GM12878 (cell line): Measurements from ENCODE around the gene FGF11. TPM values are rescaled to one million over a fixed set of nuclear protein-coding genes. Genes with fewer than 3 reads are reported as not detected.

Experiments
- ATF7 ChIP-seq: fragments of 450-650 bp; IDR thresholded peaks from 2 replicates; pipeline ENCODE4 v1.6.1; 2016; ENCODE audit warnings: low read depth, mild to moderate bottlenecking
- CREB1 ChIP-seq: IDR thresholded peaks from 2 replicates; pipeline ENCODE4 v1.6.1; 2012; ENCODE audit warnings: low read depth, mild to moderate bottlenecking, inconsistent platforms
- EP300 ChIP-seq, 2 experiments: fragments of 150-350 bp in 1 of 2; IDR thresholded peaks; 2 replicates each; pipeline ENCODE4 v1.6.1; 2011 to 2012; ENCODE audit warnings: low read depth in 2 of 2, low read length in 2 of 2, borderline replicate concordance in 1 of 2, improper control_type of control experiment in 1 of 2, inconsistent platforms in 1 of 2; ENCODE audit not compliant: control insufficient read depth in 1 of 2
- GATAD2B ChIP-seq: fragments of 450-650 bp; conservative IDR thresholded peaks from 2 replicates; pipeline ENCODE4 v1.6.1; 2017; ENCODE audit warnings: low read depth, mild to moderate bottlenecking, moderate library complexity
- HDAC2 ChIP-seq: fragments of 200-600 bp; sonication (generic); IDR thresholded peaks from 2 replicates; pipeline ENCODE4 v1.6.1; 2017
- HDGF ChIP-seq: fragments of 450-650 bp; IDR thresholded peaks from 2 replicates; pipeline ENCODE4 v1.6.1; 2016; ENCODE audit warnings: antibody characterized with exemption
- IKZF1 ChIP-seq: fragments of 450-650 bp; conservative IDR thresholded peaks from 2 replicates; pipeline ENCODE4 v1.6.1; 2017; ENCODE audit warnings: antibody characterized with exemption, mild to moderate bottlenecking
- JUND ChIP-seq: IDR thresholded peaks from 2 replicates; pipeline ENCODE4 v1.6.1; 2012; ENCODE audit warnings: low read depth, mild to moderate bottlenecking, low read length, improper control_type of control experiment, moderate library complexity
- MYB ChIP-seq: fragments of 150-350 bp; IDR thresholded peaks from 2 replicates; pipeline ENCODE4 v1.6.1; 2014; ENCODE audit warnings: mild to moderate bottlenecking, low read depth, low read length, borderline replicate concordance
- POLR2AphosphoS5 ChIP-seq: IDR thresholded peaks from 2 replicates; pipeline ENCODE4 v1.6.1; 2011; ENCODE audit warnings: mild to moderate bottlenecking, low read length, inconsistent platforms
- RAD51 ChIP-seq: fragments of 450-650 bp; IDR thresholded peaks from 2 replicates; pipeline ENCODE4 v1.6.1; 2016; ENCODE audit warnings: moderate library complexity, mild to moderate bottlenecking, inconsistent platforms
- RELB ChIP-seq: fragments of 450-650 bp; IDR thresholded peaks from 2 replicates; pipeline ENCODE4 v1.6.1; 2017; ENCODE audit warnings: low read depth, mild to moderate bottlenecking, moderate library complexity
- SIX5 ChIP-seq: IDR thresholded peaks from 2 replicates; pipeline ENCODE4 v1.6.1; 2011; ENCODE audit warnings: mild to moderate bottlenecking, low read depth, low read length, moderate library complexity; ENCODE audit not compliant: severe bottlenecking
- SMC3 ChIP-seq: IDR thresholded peaks from 2 replicates; pipeline ENCODE4 v1.6.1; 2011; ENCODE audit warnings: low read length, improper control_type of control experiment, borderline replicate concordance
- STAT1 ChIP-seq: fragments of 450-650 bp; conservative IDR thresholded peaks from 2 replicates; pipeline ENCODE4 v1.6.1; 2014; ENCODE audit warnings: antibody characterized with exemption, mild to moderate bottlenecking
- SUPT20H ChIP-seq: IDR thresholded peaks from 2 replicates; pipeline ENCODE4 v1.6.1; 2011; ENCODE audit warnings: low read depth, mild to moderate bottlenecking, low read length, moderate library complexity, borderline replicate concordance; ENCODE audit not compliant: control insufficient read depth
- TARDBP ChIP-seq: IDR thresholded peaks from 2 replicates; pipeline ENCODE4 v1.6.1; 2016; ENCODE audit warnings: borderline replicate concordance
- ZBTB11 ChIP-seq: fragments of 450-650 bp; formaldehyde crosslinking; IDR thresholded peaks from 2 replicates; pipeline ENCODE4 v1.5.0; 2022; ENCODE audit warnings: mild to moderate bottlenecking, missing genetic modification characterization
- ZBTB4 ChIP-seq: fragments of 450-650 bp; formaldehyde crosslinking; IDR thresholded peaks from 2 replicates; pipeline ENCODE4 v1.4.0; 2022; ENCODE audit warnings: mild to moderate bottlenecking, moderate library complexity
- ZNF274 ChIP-seq: IDR thresholded peaks from one replicate; pipeline ENCODE4 v1.8.0; 2011; ENCODE audit not compliant: insufficient read length, insufficient read depth
- ZZZ3 ChIP-seq: IDR thresholded peaks from 2 replicates; pipeline ENCODE4 v1.6.1; 2011; ENCODE audit warnings: low read depth; ENCODE audit not compliant: control insufficient read depth, insufficient read length
- polyA plus RNA-seq, 11 experiments: library from polyadenylated mRNA; depleted of rRNA in 4 of 11; unstranded in 6 of 11; stranded (reverse) in 5 of 11; fragments of >200 nt; fragmentation: Nextera tagmentation in 4 of 11; fragmentation: Illumina TruSeq in 1 of 11; extraction: Ambion mirVana in 4 of 11; extraction: Trizol in 1 of 11; gene quantifications; 1 replicate in 1 of 11; 2 replicates in 10 of 11; pipeline versions ENCODE4 v1.2.1 to v1.2.3, GENCODE V29; 2011 to 2016; ENCODE audit warnings: inconsistent platforms in 2 of 11, missing spikeins in 2 of 11, low read depth in 1 of 11
- total RNA-seq, 4 experiments: library from RNA; depleted of rRNA in 3 of 4; stranded (reverse); fragments of >200 nt in 3 of 4; fragmentation: Illumina TruSeq in 1 of 4; extraction: Trizol in 1 of 4; gene quantifications; 2 replicates each; pipeline versions ENCODE4 v1.2.1 to v1.2.3, GENCODE V29; 2013 to 2021

FGF11 gene
- total and polyA plus RNA-seq, 10 of the 15 experiments (the other 5 are each of a cell fraction or from before 2014, with no cell fraction given): 0.69 to 21.1 (median 2.6) TPM

GRCh38 chr17:7484067-7484918 lies 45.0 kb downstream of the FGF11 start, which contains the start of gene POLR2A (continued):
- TF ChIP-seq MYB: peak; percentile 85; the same call in 1 of the 2 replicates
- 0 out of 2 replicates have a peak, but pooled peaks have one; percentile 70 for TF ChIP-seq STAT1
- TF ChIP-seq TARDBP: peak; percentile 74; the same call in 1 of the 2 replicates
- TF ChIP-seq ZNF274: no peak
- peak; percentile 83; the same call in 1 of the 2 replicates for TF ChIP-seq ZBTB4
- peak in 1 of 2 experiments; percentile 63; a peak in 3 of 4 replicates for TF ChIP-seq EP300 (IDR thresholded peaks at IDR 0.05; ENCODE audit: borderline replicate concordance in 1 of 2, control insufficient read depth in 1 of 2, low read depth in 2 of 2, low read length in 2 of 2)
- peak; percentile 86; the same call in 1 of the 2 replicates for TF ChIP-seq HDGF
- TF ChIP-seq CREB1: peak; percentile 69; the same call in 1 of the 2 replicates
- TF ChIP-seq ZBTB11: peak; percentile 63
- peak; percentile 99 for TF ChIP-seq ATF7
- TF ChIP-seq SUPT20H: no peak
- 0 out of 2 replicates have a peak, but pooled peaks have one; percentile 6 for TF ChIP-seq SMC3
- TF ChIP-seq JUND: peak; percentile 96
- peak; percentile 44 for TF ChIP-seq SIX5
- no peak for TF ChIP-seq ZZZ3
- TF ChIP-seq RELB: peak; percentile 95
- TF ChIP-seq POLR2AphosphoS5: peak; percentile 100
- TF ChIP-seq HDAC2: no peak
- TF ChIP-seq RAD51: no peak
- TF ChIP-seq IKZF1: peak; percentile 93
- 0 out of 2 replicates have a peak, but pooled peaks have one; percentile 48 for TF ChIP-seq GATAD2B
